ENCODE data around the gene LRP8.

LRP8 gene

GRCh38 chr1:53265581-53265980, 62.3 kb downstream of the LRP8 start:
- no peak for TF ChIP-seq CTCF (conservative IDR thresholded peaks at IDR 0.05; ENCODE audit: low read depth, low read length)
- no peak overlapping the region for H3K4me3 ChIP-seq (ENCODE audit: low read depth, low read length)
- no peak for DNase-seq (ENCODE audit: low read depth)

GRCh38 chr1:53264048-53264447, 63.8 kb downstream of the LRP8 start:
- H3K4me3 ChIP-seq (ENCODE audit: low read depth, low read length): no peak overlapping the region
- TF ChIP-seq CTCF (conservative IDR thresholded peaks at IDR 0.05; ENCODE audit: low read depth, low read length): no peak
- no peak for DNase-seq (ENCODE audit: low read depth)

- no peak for TF ChIP-seq CTCF (conservative IDR thresholded peaks at IDR 0.05; ENCODE audit: low read depth, low read length)
- no peak overlapping the region for H3K4me3 ChIP-seq (ENCODE audit: low read depth, low read length)
- DNase-seq (ENCODE audit: low read depth): no peak
Observed at GRCh38 chr1:53262000-53262399, 65.9 kb downstream of the LRP8 start.

GRCh38 chr1:53260631-53261247, 67.1 kb downstream of the LRP8 start:
- no peak for TF ChIP-seq CTCF (conservative IDR thresholded peaks at IDR 0.05; ENCODE audit: low read depth, low read length)
- DNase-seq (ENCODE audit: low read depth): no peak
- H3K4me3 ChIP-seq (ENCODE audit: low read depth, low read length): no peak overlapping the region

GRCh38 chr1:53259932-53260331, 67.9 kb downstream of the LRP8 start:
- DNase-seq (ENCODE audit: low read depth): no peak
- no peak for TF ChIP-seq CTCF (conservative IDR thresholded peaks at IDR 0.05; ENCODE audit: low read depth, low read length)
- H3K4me3 ChIP-seq (ENCODE audit: low read depth, low read length): no peak overlapping the region

- no peak for TF ChIP-seq CTCF (conservative IDR thresholded peaks at IDR 0.05; ENCODE audit: low read depth, low read length)
- no peak overlapping the region for H3K4me3 ChIP-seq (ENCODE audit: low read depth, low read length)
- no peak for DNase-seq (ENCODE audit: low read depth)
Observed at GRCh38 chr1:53258216-53258615, 69.7 kb downstream of the LRP8 start.

GRCh38 chr1:53257454-53258081, 70.3 kb downstream of the LRP8 start:
- TF ChIP-seq CTCF (conservative IDR thresholded peaks at IDR 0.05; ENCODE audit: low read depth, low read length): no peak
- H3K4me3 ChIP-seq (ENCODE audit: low read depth, low read length): no peak overlapping the region
- DNase-seq (ENCODE audit: low read depth): no peak
